ENCODE measurements around the gene TSPAN5.

The TSPAN5 gene

GRCh38 chr4:98608356-98608755 is 50.1 kb downstream of the TSPAN5 start:
- no peak overlapping the region for H3K4me3 ChIP-seq (replicated peaks; ENCODE audit: low read depth, low read length)
- no peak for TF ChIP-seq CTCF (IDR thresholded peaks at IDR 0.05; ENCODE audit: insufficient read depth, low read length, poor library complexity, severe bottlenecking)
- H3K27me3 ChIP-seq (replicated peaks; ENCODE audit: control insufficient read depth, insufficient read depth, low read length) = no peaks in the 10 kb centered on the region
- H3K36me3 ChIP-seq (ENCODE audit: control insufficient read depth, insufficient read depth, low read length) = no peaks in the 10 kb centered on the region
- DNase-seq (ENCODE audit: extremely low read depth, insufficient read length) = no peak

- no peaks in the 10 kb centered on the region for H3K27me3 ChIP-seq (replicated peaks; ENCODE audit: control insufficient read depth, insufficient read depth, low read length)
- no peak for DNase-seq (ENCODE audit: extremely low read depth, insufficient read length)
- no peaks in the 10 kb centered on the region for H3K36me3 ChIP-seq (ENCODE audit: control insufficient read depth, insufficient read depth, low read length)
- no peak for TF ChIP-seq CTCF (IDR thresholded peaks at IDR 0.05; ENCODE audit: insufficient read depth, low read length, poor library complexity, severe bottlenecking)
- H3K4me3 ChIP-seq (replicated peaks; ENCODE audit: low read depth, low read length) = no peak overlapping the region
These were observed 51.5 kb downstream of the TSPAN5 start for GRCh38 chr4:98606894-98607293.

- DNase-seq (ENCODE audit: extremely low read depth, insufficient read length) = no peak
- Histone ChIP-seq H3K4me3 (replicated peaks; ENCODE audit: low read depth, low read length) (no peak overlapping the region), H3K36me3 (ENCODE audit: control insufficient read depth, insufficient read depth, low read length) (no peaks in the 10 kb centered on the region), H3K27me3 (replicated peaks; ENCODE audit: control insufficient read depth, insufficient read depth, low read length) (no peaks in the 10 kb centered on the region)
- TF ChIP-seq CTCF (IDR thresholded peaks at IDR 0.05; ENCODE audit: insufficient read depth, low read length, poor library complexity, severe bottlenecking) = no peak
These were observed 53.2 kb downstream of the TSPAN5 start for GRCh38 chr4:98605216-98605615.

- DNase-seq (ENCODE audit: extremely low read depth, insufficient read length) = no peak
- H3K4me3 ChIP-seq (replicated peaks; ENCODE audit: low read depth, low read length) = no peak overlapping the region
- no peak for TF ChIP-seq CTCF (IDR thresholded peaks at IDR 0.05; ENCODE audit: insufficient read depth, low read length, poor library complexity, severe bottlenecking)
These were observed 53.7 kb downstream of the TSPAN5 start for GRCh38 chr4:98604723-98605122.

GRCh38 chr4:98603683-98604521 is 54.5 kb downstream of the TSPAN5 start:
- Histone ChIP-seq H3K27me3 (replicated peaks; ENCODE audit: control insufficient read depth, insufficient read depth, low read length) (no peaks in the 10 kb centered on the region), H3K4me3 (replicated peaks; ENCODE audit: low read depth, low read length) (no peak overlapping the region), H3K36me3 (ENCODE audit: control insufficient read depth, insufficient read depth, low read length) (no peaks in the 10 kb centered on the region)
- no peak for DNase-seq (ENCODE audit: extremely low read depth, insufficient read length)
- no peak for TF ChIP-seq CTCF (IDR thresholded peaks at IDR 0.05; ENCODE audit: insufficient read depth, low read length, poor library complexity, severe bottlenecking)

More at GRCh38 chr4:98604723-98605122, 53.7 kb downstream of the TSPAN5 start:
- Histone ChIP-seq H3K36me3 (ENCODE audit: control insufficient read depth, insufficient read depth, low read length) (no peaks in the 10 kb centered on the region), H3K27me3 (replicated peaks; ENCODE audit: control insufficient read depth, insufficient read depth, low read length) (no peaks in the 10 kb centered on the region)

Measured in GM06990 (cell line).